Stimulated activated CD8-positive, alpha-beta memory T cell treated with anti-CD3 and anti-CD28 coated beads, Interleukin-15, amount 100 ng/mL, for 1 hour (primary cell): ENCODE measurements around the gene VSX2.
"Not testable (repeated sequence)": the region's sequence is repeated elsewhere in the genome, so short reads cannot be mapped to it uniquely, and the experiment has no call there.

ENCODE experiments used
- DNase-seq: peaks from one replicate; pipeline ENCODE4 v3.0.0-alpha.2; 2020; ENCODE audit warnings: low read depth

The VSX2 gene

GRCh38 chr14:74260525-74261233 is 21.4 kb downstream of the VSX2 start:
- no peak for DNase-seq

DNA sequence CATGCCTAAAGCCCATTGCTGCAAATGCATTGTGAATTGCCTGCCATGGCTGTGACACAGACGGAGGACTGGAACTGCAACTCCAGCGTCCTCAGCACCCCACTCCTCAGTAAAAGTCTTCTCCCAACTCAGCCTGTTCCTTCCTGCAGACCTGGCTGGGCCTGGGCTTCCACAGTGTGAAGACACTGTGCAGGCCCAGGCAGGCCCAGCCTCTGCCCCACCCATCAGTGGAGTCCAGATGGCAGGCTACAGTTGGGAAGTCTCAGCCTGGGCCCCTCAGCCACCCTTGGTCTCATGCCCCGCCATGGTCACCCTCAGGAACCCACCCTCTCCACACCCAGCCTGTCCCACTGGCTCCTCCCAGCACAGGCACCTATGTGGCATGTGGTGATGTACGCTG is 22.0 kb downstream of the VSX2 start:
- DNase-seq, result no peak

DNA sequence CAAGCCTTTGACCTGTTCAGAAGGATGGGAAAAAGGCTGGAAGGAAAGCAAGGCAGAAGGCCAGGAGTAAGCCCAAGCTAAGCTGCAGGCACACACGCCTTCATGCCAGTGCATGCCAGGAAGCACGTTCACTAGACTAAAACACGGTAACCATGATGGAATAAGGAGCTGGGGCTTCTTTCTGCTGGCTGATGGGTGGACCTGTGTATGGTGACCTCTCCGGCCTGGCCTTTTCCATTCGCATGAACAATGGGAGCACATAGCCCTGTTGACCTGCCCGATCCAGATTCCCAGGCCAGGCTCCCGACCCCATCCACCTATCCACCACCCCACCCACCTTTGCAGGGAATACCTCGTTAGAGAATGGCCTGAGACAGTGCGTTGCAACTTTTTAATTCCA is 22.8 kb downstream of the VSX2 start:
- DNase-seq, result no peak

DNA sequence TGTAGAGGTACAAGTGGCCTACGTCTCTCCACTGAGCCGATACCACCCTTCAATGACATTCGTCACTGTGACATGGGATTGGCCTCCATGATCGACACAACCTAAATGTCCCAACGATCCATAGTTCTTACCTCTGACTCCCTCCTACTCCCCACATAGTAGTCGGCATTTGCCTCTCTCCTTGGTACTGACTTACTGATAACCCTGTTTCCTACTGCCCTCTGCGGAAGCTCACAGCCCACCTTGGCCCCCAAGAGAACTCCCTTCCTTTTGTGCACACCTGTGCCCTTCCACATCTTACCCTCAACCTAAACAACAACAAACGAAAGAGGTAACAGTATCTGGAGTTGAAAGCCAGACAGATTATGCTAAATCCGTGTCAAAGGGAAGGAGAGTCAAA is 23.9 kb downstream of the VSX2 start:
- no peak for DNase-seq

GRCh38 chr14:74263921-74264320 is 24.7 kb downstream of the VSX2 start:
- DNase-seq, result no peak

DNA sequence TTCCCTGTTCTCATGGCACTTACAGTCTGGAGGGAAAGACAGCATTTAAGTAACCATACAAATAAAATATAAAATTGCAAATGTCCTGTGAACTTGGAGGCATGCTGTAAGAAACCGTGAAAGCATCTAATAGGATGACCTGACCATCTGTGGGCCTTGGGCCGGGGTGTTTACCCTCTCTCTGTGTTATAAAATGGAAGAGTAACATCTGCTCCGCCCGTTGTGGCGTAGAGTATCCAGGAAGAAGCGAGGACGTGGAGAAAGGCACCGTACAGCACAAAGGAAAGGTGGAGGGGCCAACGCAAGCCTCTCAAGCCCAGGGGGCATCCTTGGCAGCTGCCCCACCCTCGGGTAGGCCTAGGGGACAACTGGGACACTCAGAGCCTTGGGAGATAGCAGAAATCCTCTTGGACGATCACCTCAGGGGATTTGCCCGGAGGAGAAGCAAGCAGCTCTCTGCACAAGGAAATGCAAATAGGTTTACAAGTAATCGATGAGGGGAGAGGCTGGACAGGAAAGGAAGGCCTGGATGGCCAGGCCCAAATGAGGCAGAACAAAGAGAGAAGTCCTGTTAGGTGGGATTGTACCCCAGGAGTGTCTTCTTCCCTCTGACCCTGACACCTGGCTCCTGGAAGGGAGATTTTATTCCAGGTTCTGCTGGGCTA is 26.2 kb downstream of the VSX2 start:
- DNase-seq, result no peak

- DNase-seq, result no peak
These were observed 28.3 kb downstream of the VSX2 start for GRCh38 chr14:74267588-74267987.

- not testable (repeated sequence) for DNase-seq
These were observed 31.3 kb downstream of the VSX2 start for GRCh38 chr14:74270382-74271177.

DNA sequence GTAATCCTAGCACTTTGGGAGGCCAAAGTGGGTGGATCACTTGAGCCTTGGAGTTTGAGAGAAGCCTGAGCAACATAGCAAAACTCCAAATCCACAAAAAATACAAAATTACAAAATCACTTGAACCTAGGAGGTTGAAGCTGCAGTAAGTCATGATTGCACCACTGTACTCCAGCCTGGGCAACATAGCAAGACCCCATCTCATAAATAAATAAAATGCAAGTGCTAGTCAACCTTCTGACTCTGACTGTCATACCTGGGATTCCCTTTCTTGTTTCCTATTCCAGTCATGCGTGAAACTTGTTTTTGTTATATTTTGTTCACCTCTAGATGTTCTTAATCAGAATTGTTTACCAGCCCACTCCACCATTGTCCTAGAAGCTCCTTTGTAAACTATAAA is 32.1 kb downstream of the VSX2 start:
- no peak for DNase-seq

DNA sequence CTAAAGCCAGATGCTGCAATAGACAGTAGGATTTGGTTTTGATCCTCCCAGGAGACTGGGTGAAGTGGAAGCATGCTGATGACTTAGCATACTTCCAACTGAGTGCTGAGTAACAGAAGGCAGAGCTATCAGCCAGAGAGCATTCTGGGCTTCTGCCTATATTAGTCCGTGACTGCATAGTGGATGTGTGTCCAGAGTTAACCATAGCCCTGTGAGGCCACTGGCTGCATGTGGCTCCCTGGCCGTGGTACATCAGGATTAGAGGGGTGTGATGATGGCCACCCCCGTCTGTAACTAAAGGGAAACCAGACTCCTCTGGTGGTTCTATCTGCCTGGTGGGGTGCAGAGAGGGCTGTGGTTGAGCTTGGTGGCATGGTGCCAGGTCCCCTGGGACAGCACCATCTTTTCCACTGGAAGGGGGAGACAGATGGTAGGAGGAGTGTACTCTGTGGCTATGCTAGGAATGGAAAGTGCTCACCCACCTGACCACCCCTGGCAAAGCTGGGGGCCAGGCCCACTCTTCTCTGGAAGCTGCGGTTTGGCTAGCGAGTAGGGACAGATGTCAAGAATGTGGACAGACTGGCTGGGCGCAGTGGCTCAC is 36.1 kb downstream of the VSX2 start:
- no peak for DNase-seq

DNA sequence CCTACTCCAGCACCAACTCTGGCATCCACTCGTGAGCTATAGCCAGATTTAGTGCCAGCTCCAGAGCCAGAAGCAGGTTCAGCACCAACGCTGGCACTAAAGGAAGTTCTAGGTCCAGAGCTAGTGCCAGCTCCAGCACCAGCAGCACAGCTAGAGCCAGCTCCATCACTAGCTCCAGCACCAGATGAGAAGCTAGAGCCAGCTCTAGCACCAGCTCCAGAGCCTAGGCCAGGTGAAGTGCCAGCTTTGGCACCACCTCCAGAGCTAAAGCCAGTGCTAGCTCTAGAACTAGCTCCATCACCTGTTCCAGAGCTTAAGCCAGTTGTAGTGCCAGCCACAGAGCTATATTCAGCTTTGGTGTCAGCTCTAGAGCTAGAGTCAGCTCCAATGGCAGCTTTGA is 38.8 kb downstream of the VSX2 start:
- no peak for DNase-seq

GRCh38 chr14:74281069-74281468 is 41.8 kb downstream of the VSX2 start:
- no peak for DNase-seq

GRCh38 chr14:74286736-74287135 is 47.5 kb downstream of the VSX2 start:
- no peak for DNase-seq

DNA sequence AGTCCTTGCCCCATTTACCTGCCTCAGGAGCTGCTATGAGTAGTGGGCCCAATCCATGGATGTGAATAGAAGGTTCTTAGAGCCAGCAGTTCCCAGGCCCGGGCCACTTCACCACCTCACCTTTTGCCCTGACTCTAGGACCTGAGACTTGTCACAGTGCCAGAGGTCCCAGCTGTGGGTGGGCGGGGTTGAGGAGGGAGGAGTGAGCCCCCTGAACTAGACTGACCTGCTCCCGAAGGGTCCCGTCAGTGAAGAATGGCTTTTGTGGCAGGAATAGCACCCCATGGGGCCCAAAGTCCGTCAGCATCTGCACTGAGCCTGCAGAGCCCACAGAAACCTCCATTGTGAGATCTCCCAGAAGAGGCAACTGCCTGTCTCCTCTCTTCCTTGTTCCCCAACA is 50.6 kb downstream of the VSX2 start:
- DNase-seq, result no peak

- DNase-seq, result no peak
These were observed 51.2 kb downstream of the VSX2 start for GRCh38 chr14:74290415-74290814.

GRCh38 chr14:74292061-74292460 is 52.8 kb downstream of the VSX2 start:
- DNase-seq, result no peak

- no peak for DNase-seq
These were observed 54.4 kb downstream of the VSX2 start for GRCh38 chr14:74293606-74294005.

DNA sequence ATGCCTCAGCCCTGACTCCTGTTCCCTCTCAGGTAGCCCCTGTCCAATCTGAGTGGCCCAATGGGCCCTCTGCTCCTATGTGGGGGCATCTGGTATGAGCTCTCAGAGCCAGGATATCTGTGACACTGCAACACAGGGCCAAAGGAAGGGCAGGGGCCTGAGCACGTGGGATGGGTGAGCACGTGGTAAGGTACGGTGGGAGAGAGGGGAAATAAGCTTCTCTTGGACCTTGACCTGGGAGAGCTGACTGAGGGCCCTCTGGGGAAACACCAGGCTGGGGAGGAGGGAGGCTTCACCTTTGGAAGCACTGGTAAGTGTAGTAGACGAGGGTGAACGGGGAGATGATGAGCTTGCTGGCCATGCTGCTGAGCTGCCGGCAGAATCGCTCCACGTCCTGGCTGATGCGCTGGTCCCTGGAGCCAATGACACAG is 56.8 kb downstream of the VSX2 start:
- DNase-seq, result no peak

DNA sequence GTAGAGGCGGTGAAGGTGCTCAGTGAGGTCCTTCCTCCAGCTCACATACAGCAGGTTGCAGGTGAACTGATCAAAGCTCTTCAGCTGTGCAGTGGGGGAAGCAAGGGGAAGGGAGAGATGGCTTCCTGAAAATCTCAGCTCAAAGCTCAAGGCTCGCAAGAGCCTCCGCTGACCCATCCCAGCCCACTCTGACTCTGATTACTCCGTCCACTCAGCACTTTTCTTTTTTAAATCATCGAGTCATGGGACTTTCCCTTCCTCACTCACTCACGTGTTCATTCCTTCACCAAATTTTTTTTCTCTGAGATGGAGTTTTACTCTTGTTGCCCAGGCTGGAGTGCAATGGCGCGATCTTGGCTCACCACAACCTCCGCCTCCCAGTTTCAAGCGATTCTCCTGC is 58.7 kb downstream of the VSX2 start:
- DNase-seq, result no peak

DNA sequence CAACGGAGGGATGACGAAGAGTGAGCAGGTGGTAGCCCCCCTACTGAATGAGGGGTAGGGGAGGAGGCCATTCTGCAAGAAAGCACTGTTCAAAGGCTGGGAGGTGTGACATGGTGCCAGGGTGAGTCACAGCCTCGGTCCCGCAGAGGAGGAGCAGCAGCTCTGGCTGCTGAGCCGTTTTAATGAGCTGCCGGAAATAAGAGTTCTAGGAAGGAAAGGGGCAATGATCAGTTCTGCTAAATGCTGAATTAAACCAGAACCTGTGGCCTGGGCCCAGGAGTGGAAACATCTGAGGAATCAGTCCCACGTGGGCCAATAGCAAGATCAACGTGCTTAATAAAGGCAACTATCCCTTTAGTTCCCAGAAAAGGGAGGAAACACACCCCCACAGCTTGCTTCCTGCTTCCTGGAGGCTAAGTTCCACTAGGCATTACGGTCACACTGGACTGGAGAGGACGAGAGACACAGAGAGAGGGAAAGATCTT is 59.9 kb downstream of the VSX2 start:
- DNase-seq, result no peak

GRCh38 chr14:74301594-74302151 is 62.4 kb downstream of the VSX2 start:
- no peak for DNase-seq

GRCh38 chr14:74302152-74302628 is 62.9 kb downstream of the VSX2 start:
- no peak for DNase-seq
